PC-3 (cell line): ENCODE results near the gene SCN7A. TPM values are rescaled to one million over a fixed set of nuclear protein-coding genes. Genes with fewer than 3 reads are reported as not detected.
A peak's percentile ranks its signal among the peaks of the same experiment; 100 is the strongest.

ENCODE experiments used
- ATAC-seq: fragments of 200-7000 bp; cut with Tn5 transposase; 2 replicates; pipeline ENCODE4 v1.9.1; 2020; ENCODE audit warnings: mild to moderate bottlenecking, moderate library complexity
- BruUV-seq: library from RNA; stranded (reverse); fragments of 400-500 nt; replicated peaks from 2 replicates; lab custom pipeline; 2021; lab: Mats Ljungman, UMichigan
- CTCF ChIA-PET: fragments of 300-600 bp; sonication (Branson Sonifier 250); formaldehyde crosslinking; loops from one replicate; lab custom pipeline; 2022; ENCODE audit warnings: antibody characterized with exemption; lab: Charles Lee
- POLR2A ChIA-PET: fragments of 300-600 bp; sonication (Branson Sonifier 250); formaldehyde crosslinking; loops from one replicate; lab custom pipeline; 2022; ENCODE audit warnings: antibody characterized with exemption; ENCODE audit not compliant: unreplicated experiment; lab: Charles Lee
- DNase-seq: peaks from one replicate; pipeline ENCODE4 v3.0.0-alpha.2; 2015
- H2AFZ ChIP-seq: fragments of 300-600 bp; sonication (generic); 2 replicates; pipeline ENCODE4 v1.6.0; 2016; ENCODE audit warnings: antibody characterized with exemption, low read length
- H3F3A ChIP-seq: fragments of 300-600 bp; sonication (generic); one replicate; pipeline ENCODE4 v1.6.0; 2017; ENCODE audit warnings: antibody characterized with exemption, low read length, control low read depth, mild to moderate bottlenecking; ENCODE audit not compliant: unreplicated experiment
- H3K27ac ChIP-seq: fragments of 300-600 bp; sonication (generic); 2 replicates; pipeline ENCODE4 v1.5.1; 2016; ENCODE audit warnings: mild to moderate bottlenecking, low read length
- H3K27me3 ChIP-seq: fragments of 300-600 bp; sonication (generic); 2 replicates; pipeline ENCODE4 v1.6.1; 2016; ENCODE audit warnings: low read length, mixed read lengths
- H3K36me3 ChIP-seq: fragments of 300-600 bp; sonication (generic); 2 replicates; pipeline ENCODE4 v1.6.1; 2016; ENCODE audit warnings: low read depth, mixed run types, low read length, mixed read lengths
- H3K4me1 ChIP-seq: fragments of 300-600 bp; sonication (generic); 2 replicates; pipeline ENCODE4 v1.5.1; 2016; ENCODE audit warnings: low read length; ENCODE audit not compliant: insufficient read depth
- H3K4me2 ChIP-seq: fragments of 300-600 bp; sonication (generic); 2 replicates; pipeline ENCODE4 v1.6.0; 2016; ENCODE audit warnings: low read length
- H3K4me3 ChIP-seq: fragments of 300-600 bp; sonication (generic); 2 replicates; pipeline ENCODE4 v1.5.1; 2016; ENCODE audit warnings: mild to moderate bottlenecking, low read length, mixed read lengths
- H3K79me2 ChIP-seq: fragments of 300-600 bp; sonication (generic); 2 replicates; pipeline ENCODE4 v1.6.1; 2017; ENCODE audit warnings: low read length, mixed read lengths
- H3K9ac ChIP-seq: fragments of 300-600 bp; sonication (generic); 2 replicates; pipeline ENCODE4 v1.6.0; 2016; ENCODE audit warnings: mild to moderate bottlenecking, low read length
- H3K9me2 ChIP-seq: fragments of 300-600 bp; sonication (generic); replicated peaks from 2 replicates; pipeline ENCODE4 v1.6.1; 2016; ENCODE audit warnings: mixed run types, low read length, mixed read lengths
- H3K9me3 ChIP-seq: fragments of 300-600 bp; sonication (generic); 2 replicates; pipeline ENCODE4 v1.6.1; 2016; ENCODE audit warnings: low read length, mixed read lengths
- H4K20me1 ChIP-seq: fragments of 300-600 bp; sonication (generic); 2 replicates; pipeline ENCODE4 v1.6.1; 2016; ENCODE audit warnings: low read length, mixed read lengths
- EZH2 ChIP-seq: fragments of 300-600 bp; sonication (generic); IDR thresholded peaks from one replicate; pipeline ENCODE4 v1.6.1; 2017; ENCODE audit warnings: antibody characterized with exemption, mild to moderate bottlenecking, low read length; ENCODE audit not compliant: unreplicated experiment
- EZH2phosphoT487 ChIP-seq: fragments of 300-600 bp; sonication (generic); IDR thresholded peaks from 2 replicates; pipeline ENCODE4 v1.6.1; 2018; ENCODE audit warnings: mild to moderate bottlenecking, antibody characterized with exemption, low read length, borderline replicate concordance
- intact Hi-C: fragments of 100-400 bp; cut with micrococcal nuclease; formaldehyde crosslinking; loops from 2 replicates; pipeline ENCODE4 v1.9.0; 2023
- total RNA-seq: library from RNA; depleted of rRNA; stranded (reverse); fragments of >200 nt; gene quantifications from 2 replicates; pipeline ENCODE4 v1.2.3, GENCODE V29; 2014
- TF ChIP-seq, protein P1 (sequence below): fragments of 300-600 bp; sonication (generic); conservative IDR thresholded peaks from 2 replicates; pipeline ENCODE4 v1.5.1; 2017; ENCODE audit warnings: antibody characterized with exemption, low read depth, mild to moderate bottlenecking, low read length

The SCN7A gene
- total RNA-seq, 1 experiment from 2014 or later, result not detected

- no peak overlapping the region for H3K27ac ChIP-seq
- H4K20me1 ChIP-seq, result no peaks in the 10 kb centered on the region
- no peaks in the 10 kb centered on the region for H3K36me3 ChIP-seq
- BruUV-seq, result no TSS peak
- TF ChIP-seq EZH2 (no peak), EZH2phosphoT487 (no peak)
- TF ChIP-seq, protein P1, sequence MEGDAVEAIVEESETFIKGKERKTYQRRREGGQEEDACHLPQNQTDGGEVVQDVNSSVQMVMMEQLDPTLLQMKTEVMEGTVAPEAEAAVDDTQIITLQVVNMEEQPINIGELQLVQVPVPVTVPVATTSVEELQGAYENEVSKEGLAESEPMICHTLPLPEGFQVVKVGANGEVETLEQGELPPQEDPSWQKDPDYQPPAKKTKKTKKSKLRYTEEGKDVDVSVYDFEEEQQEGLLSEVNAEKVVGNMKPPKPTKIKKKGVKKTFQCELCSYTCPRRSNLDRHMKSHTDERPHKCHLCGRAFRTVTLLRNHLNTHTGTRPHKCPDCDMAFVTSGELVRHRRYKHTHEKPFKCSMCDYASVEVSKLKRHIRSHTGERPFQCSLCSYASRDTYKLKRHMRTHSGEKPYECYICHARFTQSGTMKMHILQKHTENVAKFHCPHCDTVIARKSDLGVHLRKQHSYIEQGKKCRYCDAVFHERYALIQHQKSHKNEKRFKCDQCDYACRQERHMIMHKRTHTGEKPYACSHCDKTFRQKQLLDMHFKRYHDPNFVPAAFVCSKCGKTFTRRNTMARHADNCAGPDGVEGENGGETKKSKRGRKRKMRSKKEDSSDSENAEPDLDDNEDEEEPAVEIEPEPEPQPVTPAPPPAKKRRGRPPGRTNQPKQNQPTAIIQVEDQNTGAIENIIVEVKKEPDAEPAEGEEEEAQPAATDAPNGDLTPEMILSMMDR, result no peak
- H3K27me3 ChIP-seq, result no peaks in the 10 kb centered on the region
- H3K9me3 ChIP-seq, result no peaks in the 10 kb centered on the region
- H3K9ac ChIP-seq, result no peak overlapping the region
- no peak overlapping the region for H3K4me3 ChIP-seq
- H3K79me2 ChIP-seq, result no peaks in the 10 kb centered on the region
- no peak overlapping the region for H2AFZ ChIP-seq
- ChIA-PET POLR2A (no interaction called here), CTCF (no interaction called here)
- ATAC-seq, result no peak
- intact Hi-C loops, result no loop called here
- DNase-seq, result no peak
- no peaks in the 10 kb centered on the region for H3K4me1 ChIP-seq
- H3K4me2 ChIP-seq, result no peak overlapping the region
- H3F3A ChIP-seq, result no peaks in the 10 kb centered on the region
- H3K9me2 ChIP-seq, result no peaks in the 10 kb centered on the region
Measured at GRCh38 chr2:166393008-166393407, 101.0 kb downstream of the SCN7A start.

DNA sequence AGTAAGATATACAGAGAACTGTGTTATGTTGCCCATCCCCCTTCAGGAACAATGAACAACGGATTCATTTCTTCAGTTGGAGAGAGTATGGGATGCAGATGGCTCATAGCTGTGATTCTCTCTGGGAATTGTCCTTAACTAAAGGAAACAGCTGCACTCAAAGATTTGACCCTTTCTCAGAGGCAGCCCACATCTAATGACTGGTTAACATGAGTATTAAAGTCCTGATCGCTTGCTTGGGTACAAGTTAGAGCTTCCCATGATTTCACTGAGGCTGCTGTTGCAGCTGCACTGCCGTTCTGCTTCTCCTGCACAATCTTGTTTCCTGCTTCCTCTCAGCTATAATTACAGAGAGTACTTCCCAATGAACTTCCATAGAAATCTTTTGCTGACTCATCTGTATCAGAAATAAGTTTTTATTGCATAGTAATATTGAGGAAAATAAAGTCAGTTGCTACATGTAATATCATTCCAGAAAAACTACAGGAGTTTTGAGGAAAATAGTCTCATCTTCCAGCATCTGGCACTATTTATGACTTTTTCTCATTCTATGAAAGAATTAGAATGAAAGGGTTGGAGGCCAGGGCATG, 105.5 kb downstream of the SCN7A start:
- H3K27ac ChIP-seq, result no peak overlapping the region
- CTCF ChIA-PET, result interaction anchor here (1.0 kb wide), 1 partner anchor 13 kb away, joined by 3 read pairs; the partner anchor contains the start of gene SCN9A
- TF ChIP-seq, protein P1, result no peak
- TF ChIP-seq EZH2, result no peak
- TF ChIP-seq EZH2phosphoT487, result no peak
- no peak overlapping the region for H3K9ac ChIP-seq
- no peaks in the 10 kb centered on the region for H3F3A ChIP-seq
- H3K9me2 ChIP-seq, result no peaks in the 10 kb centered on the region
- H3K9me3 ChIP-seq, result no peaks in the 10 kb centered on the region
- no peak overlapping the region for H3K4me2 ChIP-seq
- H3K79me2 ChIP-seq, result no peaks in the 10 kb centered on the region
- no peaks in the 10 kb centered on the region for H3K27me3 ChIP-seq
- no peak for DNase-seq
- H2AFZ ChIP-seq, result no peak overlapping the region
- no peaks in the 10 kb centered on the region for H3K36me3 ChIP-seq
- BruUV-seq, result no TSS peak
- POLR2A ChIA-PET, result no interaction called here
- ATAC-seq, result no peak
- H4K20me1 ChIP-seq, result no peaks in the 10 kb centered on the region
- no peak overlapping the region for H3K4me3 ChIP-seq
- intact Hi-C loops, result no loop called here
- H3K4me1 ChIP-seq, result no peaks in the 10 kb centered on the region

- Histone ChIP-seq H3K4me1 (no peaks in the 10 kb centered on the region), H3K4me2 (peak overlapping the region; percentile 42; the same call in 1 of the 2 replicates), H3K9ac (no peak overlapping the region), H3K9me2 (no peaks in the 10 kb centered on the region), H3K27ac (no peak overlapping the region), H4K20me1 (no peaks in the 10 kb centered on the region), H2AFZ (peak overlapping the region; percentile 41; the same call in 1 of the 2 replicates), H3K4me3 (no peak overlapping the region), H3K36me3 (no peaks in the 10 kb centered on the region), H3K27me3 (no peaks in the 10 kb centered on the region), H3F3A (no peaks in the 10 kb centered on the region), H3K9me3 (no peaks in the 10 kb centered on the region), H3K79me2 (no peaks in the 10 kb centered on the region)
- DNase-seq (no peak), ATAC-seq (no peak)
- TF ChIP-seq, protein P1, result no peak
- TF ChIP-seq EZH2, result no peak
- POLR2A ChIA-PET, result no interaction called here
- intact Hi-C loops, result loop anchor here (2.0 kb wide), 1 partner anchor 33 kb away; no protein-coding TSS in a partner anchor
- CTCF ChIA-PET, result interaction anchor here (1.3 kb wide), 1 partner anchor 24 kb away, joined by 4 read pairs; no protein-coding TSS in a partner anchor
- BruUV-seq, result no TSS peak
Measured at GRCh38 chr2:166385313-166385712, 108.7 kb downstream of the SCN7A start.
